CD4-positive, alpha-beta T cell treated with Interleukin-17A for 1 hour (primary cell): ENCODE data around the gene COL24A1.
"Not testable (repeated sequence)": the region's sequence is repeated elsewhere in the genome, so short reads cannot be mapped to it uniquely, and the experiment has no call there.

ENCODE experiments used
- DNase-seq: peaks from one replicate; pipeline ENCODE4 v3.0.0-alpha.2; 2020

The COL24A1 gene

GRCh38 chr1:85976516-85977205, 179.9 kb downstream of the COL24A1 start:
- no peak for DNase-seq

DNA sequence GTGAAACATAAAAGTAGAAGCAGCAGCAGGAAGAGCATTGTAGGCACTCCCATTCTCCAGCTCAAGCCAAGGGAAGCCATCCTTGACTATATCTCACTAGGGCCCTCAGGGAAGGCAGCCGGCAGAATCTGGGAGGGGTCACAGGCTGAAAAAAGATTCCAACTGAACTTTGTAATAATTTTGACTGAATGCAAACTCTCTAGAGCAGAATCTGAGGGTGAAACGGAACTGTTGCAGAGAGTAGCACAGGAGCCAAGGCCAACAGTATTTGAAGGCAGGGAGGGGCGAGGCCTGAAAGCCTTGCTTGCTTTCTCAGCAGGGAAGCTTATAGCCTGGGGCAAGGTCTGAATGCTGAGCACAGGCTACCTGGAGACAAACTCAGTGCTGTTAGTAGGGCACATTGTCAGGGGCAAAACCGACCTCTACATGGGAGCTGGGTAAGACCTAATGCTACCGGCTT, 180.6 kb downstream of the COL24A1 start:
- no peak for DNase-seq

DNA sequence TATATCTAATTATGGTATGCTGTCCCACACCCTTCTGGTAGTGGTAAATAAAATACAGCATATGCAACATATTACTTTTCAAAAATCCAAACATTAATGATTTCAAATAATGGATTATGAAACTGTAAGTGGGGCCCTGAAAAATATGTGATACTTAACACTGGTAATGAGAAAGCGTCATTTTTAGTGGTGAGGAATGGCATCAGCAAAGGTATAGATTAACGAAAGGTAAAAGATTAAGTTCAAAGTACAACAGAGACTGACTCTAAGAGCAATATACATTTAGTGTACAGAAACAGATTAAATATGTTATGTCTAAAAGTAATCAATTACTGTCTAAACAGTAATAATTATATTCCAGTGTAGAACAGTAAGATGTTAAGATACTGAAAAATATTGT, 194.1 kb downstream of the COL24A1 start:
- DNase-seq: no peak

DNA sequence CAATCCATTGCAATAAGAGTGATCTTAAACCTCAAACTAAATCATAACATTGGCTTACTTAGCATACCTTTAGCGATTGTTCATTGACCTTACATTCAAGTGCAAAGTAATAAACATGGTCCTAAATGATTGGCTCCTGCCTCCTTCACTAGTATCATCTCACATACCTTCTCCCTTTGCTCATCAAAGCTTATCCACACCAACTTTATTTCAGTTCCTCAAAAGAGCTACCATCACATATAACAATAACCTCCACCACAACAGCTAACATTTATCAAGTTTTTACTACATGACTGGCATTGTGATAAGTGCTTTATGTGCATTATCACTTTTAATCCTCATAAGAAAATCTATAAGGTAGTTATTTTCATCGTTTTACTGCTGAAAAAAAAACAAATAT, 198.8 kb downstream of the COL24A1 start:
- DNase-seq: no peak

- not testable (repeated sequence) for DNase-seq
Measured at GRCh38 chr1:85955218-85955617, 201.4 kb downstream of the COL24A1 start.

DNA sequence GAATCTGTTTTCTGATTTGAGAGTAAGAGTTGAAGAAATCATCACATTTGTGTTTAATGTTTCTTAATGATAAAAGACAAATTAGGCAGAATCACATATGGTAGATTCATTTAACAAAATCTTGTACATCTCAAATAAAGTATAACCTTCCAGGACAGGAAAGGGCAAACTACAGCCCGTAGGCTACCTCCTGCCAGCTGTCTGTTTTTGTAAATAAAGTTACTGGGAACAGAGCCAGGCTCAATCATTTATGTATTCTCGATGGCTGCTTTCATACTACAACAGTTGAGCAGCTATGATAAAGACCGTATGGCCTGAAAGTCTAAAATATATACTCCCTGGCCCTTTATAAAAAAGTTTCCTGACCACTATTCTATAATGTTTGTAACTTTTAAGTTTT, 204.1 kb downstream of the COL24A1 start:
- DNase-seq: no peak

- DNase-seq: no peak
Measured at GRCh38 chr1:85947186-85947585, 209.4 kb downstream of the COL24A1 start.

GRCh38 chr1:85943945-85944344, 212.6 kb downstream of the COL24A1 start:
- DNase-seq: no peak

DNA sequence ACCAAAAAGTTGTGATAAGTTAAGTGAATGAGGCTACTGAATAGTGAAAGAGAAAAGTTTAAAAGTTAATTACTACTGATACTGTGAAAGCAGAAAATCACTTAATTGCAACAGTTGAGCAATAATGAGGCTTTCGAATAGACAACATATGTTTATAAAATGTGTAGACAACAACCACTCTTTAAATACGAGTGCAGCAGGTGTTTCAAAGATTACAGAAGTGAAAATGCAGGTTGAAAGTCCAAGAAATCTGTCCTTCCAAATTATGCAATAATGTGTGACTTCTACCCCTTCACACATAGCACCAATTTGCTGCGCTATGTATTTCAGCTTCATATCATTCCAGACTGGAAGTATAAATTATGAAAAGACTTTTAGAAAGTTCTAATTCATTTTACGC, 213.0 kb downstream of the COL24A1 start:
- no peak for DNase-seq

GRCh38 chr1:85940656-85941306, 215.8 kb downstream of the COL24A1 start:
- no peak for DNase-seq

GRCh38 chr1:85938829-85939228, 217.7 kb downstream of the COL24A1 start:
- no peak for DNase-seq

- DNase-seq: no peak
Measured at GRCh38 chr1:85936470-85936869, 220.1 kb downstream of the COL24A1 start.

- no peak for DNase-seq
Measured at GRCh38 chr1:85936057-85936456, 220.5 kb downstream of the COL24A1 start.

- DNase-seq: no peak
Measured at GRCh38 chr1:85935234-85935633, 221.3 kb downstream of the COL24A1 start.

GRCh38 chr1:85934516-85934915, 222.1 kb downstream of the COL24A1 start:
- no peak for DNase-seq

DNA sequence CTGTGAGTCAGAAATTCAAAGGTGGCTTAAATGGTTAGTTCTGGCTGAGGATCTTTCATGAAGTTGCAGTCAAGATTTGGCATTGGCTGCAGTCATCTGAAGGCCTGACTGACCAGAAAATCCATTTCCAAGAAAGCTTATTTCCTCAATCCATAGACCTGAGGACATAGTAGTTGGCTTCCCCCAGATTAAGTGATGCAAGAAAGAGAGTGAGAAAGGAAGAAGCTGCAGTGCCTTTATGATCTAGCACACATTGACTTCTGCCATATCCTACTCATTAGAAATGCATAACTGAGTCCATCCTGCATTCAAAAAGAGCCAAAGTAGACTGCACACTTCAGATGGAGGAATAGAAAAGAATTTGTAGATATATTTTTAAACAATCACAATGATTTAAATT, 222.6 kb downstream of the COL24A1 start:
- DNase-seq: no peak

- DNase-seq: no peak
Measured at GRCh38 chr1:85911742-85912141, 244.8 kb downstream of the COL24A1 start.

- DNase-seq: no peak
Measured at GRCh38 chr1:85900921-85901320, 255.7 kb downstream of the COL24A1 start.

DNA sequence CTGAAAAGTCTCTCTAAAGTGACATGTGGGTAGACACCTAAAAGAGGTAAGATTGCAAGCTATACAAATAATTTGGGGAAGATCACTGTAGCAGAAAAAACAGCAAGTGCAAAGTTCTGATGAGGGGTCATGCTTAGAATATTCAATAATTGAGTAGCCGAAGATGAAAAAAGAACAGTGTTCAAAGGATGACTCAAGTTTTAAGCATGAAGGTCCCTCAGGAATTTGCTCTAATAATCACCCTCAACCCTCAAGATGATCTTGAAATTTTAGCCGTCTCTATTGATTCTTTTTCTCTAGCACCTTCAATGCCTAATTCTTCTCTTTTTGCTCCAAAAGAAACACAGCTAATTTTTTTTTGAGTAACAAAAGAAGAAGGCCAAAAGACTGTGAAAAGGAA, 257.7 kb downstream of the COL24A1 start:
- no peak for DNase-seq

DNA sequence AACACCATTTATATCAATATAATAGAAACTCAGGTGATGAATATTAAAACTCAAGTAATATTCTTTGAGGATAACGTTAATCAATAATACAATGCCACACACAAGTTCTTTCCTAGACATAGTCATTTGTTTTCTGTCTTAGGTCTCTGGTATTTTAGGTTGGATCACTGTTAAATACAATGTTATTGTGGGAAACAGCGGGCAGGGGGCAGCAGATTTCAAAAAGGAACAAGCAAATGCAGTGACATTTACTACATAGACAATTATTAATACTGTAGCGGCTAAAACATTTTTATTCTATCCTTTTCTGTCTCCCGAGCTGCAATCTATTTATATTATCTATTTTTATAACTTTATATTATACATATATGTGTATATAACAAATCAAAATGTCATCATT, 261.9 kb downstream of the COL24A1 start:
- no peak for DNase-seq

DNA sequence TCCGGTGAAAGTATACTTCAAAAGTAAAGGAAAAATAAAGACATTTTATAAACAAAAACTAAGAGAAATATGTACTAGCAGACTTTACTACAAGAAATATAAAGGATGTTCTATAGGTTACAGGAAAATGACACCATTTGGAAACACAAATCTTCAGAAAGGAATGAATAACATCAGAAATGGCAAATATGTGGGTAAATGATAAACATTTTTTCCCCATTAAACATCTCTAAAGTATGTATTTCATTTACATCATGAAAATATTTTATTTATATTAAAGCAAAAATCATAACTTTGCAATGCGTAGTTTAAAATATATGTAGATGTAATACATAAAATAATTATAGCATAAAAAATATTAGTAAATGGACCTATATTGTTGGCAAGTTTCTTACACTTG, 264.2 kb downstream of the COL24A1 start:
- DNase-seq: no peak

GRCh38 chr1:85889870-85890269, 266.7 kb downstream of the COL24A1 start:
- no peak for DNase-seq

- DNase-seq: no peak
Measured at GRCh38 chr1:85888921-85889320, 267.7 kb downstream of the COL24A1 start.

- no peak for DNase-seq
Measured at GRCh38 chr1:85884372-85885035, 272.1 kb downstream of the COL24A1 start.
